Measurements from ENCODE around the gene EVI2B. TPM values are rescaled to one million over a fixed set of nuclear protein-coding genes. Genes with fewer than 3 reads are reported as not detected.

The EVI2B gene
- total RNA-seq, 1 donor from 2014 or later = not detected

DNA sequence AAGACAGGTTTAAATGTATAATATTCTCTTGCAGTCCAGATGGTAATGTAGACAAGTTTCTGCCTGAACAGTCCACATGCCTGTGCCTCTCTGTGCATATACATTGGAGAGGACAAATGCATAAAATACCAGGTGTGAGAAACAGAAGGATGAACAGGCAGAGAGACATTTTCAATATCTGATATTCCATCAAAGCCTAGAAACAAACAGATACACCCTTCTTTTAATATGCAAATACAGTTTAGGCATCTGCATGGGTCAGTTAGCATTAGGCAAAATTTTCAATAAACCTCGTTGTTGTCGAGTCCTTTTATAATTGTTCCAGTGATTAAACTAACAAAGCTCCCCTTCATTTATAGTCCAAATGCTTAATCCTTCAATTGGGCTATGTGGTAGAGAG lies 17.7 kb downstream of the EVI2B start:
- TF ChIP-seq, protein P1, sequence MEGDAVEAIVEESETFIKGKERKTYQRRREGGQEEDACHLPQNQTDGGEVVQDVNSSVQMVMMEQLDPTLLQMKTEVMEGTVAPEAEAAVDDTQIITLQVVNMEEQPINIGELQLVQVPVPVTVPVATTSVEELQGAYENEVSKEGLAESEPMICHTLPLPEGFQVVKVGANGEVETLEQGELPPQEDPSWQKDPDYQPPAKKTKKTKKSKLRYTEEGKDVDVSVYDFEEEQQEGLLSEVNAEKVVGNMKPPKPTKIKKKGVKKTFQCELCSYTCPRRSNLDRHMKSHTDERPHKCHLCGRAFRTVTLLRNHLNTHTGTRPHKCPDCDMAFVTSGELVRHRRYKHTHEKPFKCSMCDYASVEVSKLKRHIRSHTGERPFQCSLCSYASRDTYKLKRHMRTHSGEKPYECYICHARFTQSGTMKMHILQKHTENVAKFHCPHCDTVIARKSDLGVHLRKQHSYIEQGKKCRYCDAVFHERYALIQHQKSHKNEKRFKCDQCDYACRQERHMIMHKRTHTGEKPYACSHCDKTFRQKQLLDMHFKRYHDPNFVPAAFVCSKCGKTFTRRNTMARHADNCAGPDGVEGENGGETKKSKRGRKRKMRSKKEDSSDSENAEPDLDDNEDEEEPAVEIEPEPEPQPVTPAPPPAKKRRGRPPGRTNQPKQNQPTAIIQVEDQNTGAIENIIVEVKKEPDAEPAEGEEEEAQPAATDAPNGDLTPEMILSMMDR (IDR thresholded peaks at IDR 0.05; ENCODE audit: insufficient read depth, low read length, poor library complexity, severe bottlenecking) = no peak
- Histone ChIP-seq H3K36me3 (ENCODE audit: control insufficient read depth, insufficient read depth, low read length) (no peaks in the 10 kb centered on the region), H3K27me3 (ENCODE audit: control insufficient read depth, insufficient read depth, low read length) (no peaks in the 10 kb centered on the region), H3K4me3 (ENCODE audit: low read depth, low read length) (no peak overlapping the region)
- no peak for DNase-seq (ENCODE audit: low read depth)

- DNase-seq (ENCODE audit: low read depth) = no peak
- no peaks in the 10 kb centered on the region for H3K27me3 ChIP-seq (ENCODE audit: control insufficient read depth, insufficient read depth, low read length)
- TF ChIP-seq, protein P1 (IDR thresholded peaks at IDR 0.05; ENCODE audit: insufficient read depth, low read length, poor library complexity, severe bottlenecking) = no peak
Observed at GRCh38 chr17:31295489-31295871, 18.4 kb downstream of the EVI2B start.

GRCh38 chr17:31294820-31295488 lies 18.9 kb downstream of the EVI2B start:
- DNase-seq (ENCODE audit: low read depth) = no peak
- no peaks in the 10 kb centered on the region for H3K27me3 ChIP-seq (ENCODE audit: control insufficient read depth, insufficient read depth, low read length)
- H3K36me3 ChIP-seq (ENCODE audit: control insufficient read depth, insufficient read depth, low read length) = no peaks in the 10 kb centered on the region
- no peak overlapping the region for H3K4me3 ChIP-seq (ENCODE audit: low read depth, low read length)
- TF ChIP-seq, protein P1 (IDR thresholded peaks at IDR 0.05; ENCODE audit: insufficient read depth, low read length, poor library complexity, severe bottlenecking) = no peak

More at GRCh38 chr17:31295489-31295871, 18.4 kb downstream of the EVI2B start:
- no peaks in the 10 kb centered on the region for H3K36me3 ChIP-seq (ENCODE audit: control insufficient read depth, insufficient read depth, low read length)
- H3K4me3 ChIP-seq (ENCODE audit: low read depth, low read length) = no peak overlapping the region

DNA sequence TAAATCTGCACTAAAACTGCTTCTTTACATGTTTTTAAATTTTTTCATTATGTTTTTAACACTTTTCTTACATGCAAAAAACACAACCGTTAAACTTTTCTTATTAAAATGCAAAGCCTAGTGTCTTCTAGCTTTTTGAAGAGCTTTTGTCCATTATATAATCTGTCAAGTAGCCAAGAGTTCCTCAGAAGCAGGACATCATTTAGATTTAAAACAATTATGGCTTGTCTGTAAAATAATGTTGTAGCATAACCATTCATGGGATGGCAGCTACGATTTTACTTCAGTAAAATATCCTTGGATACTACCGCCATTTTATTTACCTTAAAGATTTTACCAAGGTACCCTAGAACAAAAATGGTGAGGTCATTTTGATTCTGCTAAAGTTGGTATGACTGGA lies 19.6 kb downstream of the EVI2B start:
- Histone ChIP-seq H3K4me3 (ENCODE audit: low read depth, low read length) (no peak overlapping the region), H3K27me3 (ENCODE audit: control insufficient read depth, insufficient read depth, low read length) (no peaks in the 10 kb centered on the region), H3K36me3 (ENCODE audit: control insufficient read depth, insufficient read depth, low read length) (no peaks in the 10 kb centered on the region)
- DNase-seq (ENCODE audit: low read depth) = no peak
- TF ChIP-seq, protein P1 (IDR thresholded peaks at IDR 0.05; ENCODE audit: insufficient read depth, low read length, poor library complexity, severe bottlenecking) = no peak

DNA sequence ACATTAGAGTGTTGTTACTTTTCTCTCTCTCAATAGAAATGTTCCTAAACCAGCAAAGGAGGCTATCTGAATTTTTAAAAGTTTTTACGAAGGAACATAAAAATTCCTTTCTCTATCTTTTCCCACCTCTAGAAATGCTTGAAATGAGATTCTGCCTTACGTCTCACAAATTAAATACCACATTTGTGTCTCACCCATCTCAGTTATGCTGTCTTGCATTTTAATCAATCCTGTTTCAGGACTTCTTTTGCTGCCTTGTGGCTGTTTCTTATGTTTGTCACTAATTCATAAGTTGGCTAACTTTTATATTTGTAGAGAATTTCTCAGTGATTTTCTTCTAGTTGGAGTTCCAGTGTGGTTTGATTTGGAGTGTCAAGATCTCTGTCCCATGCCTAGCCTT lies 20.3 kb downstream of the EVI2B start:
- Histone ChIP-seq H3K36me3 (ENCODE audit: control insufficient read depth, insufficient read depth, low read length) (no peaks in the 10 kb centered on the region), H3K27me3 (ENCODE audit: control insufficient read depth, insufficient read depth, low read length) (no peaks in the 10 kb centered on the region), H3K4me3 (ENCODE audit: low read depth, low read length) (no peak overlapping the region)
- DNase-seq (ENCODE audit: low read depth) = no peak
- TF ChIP-seq, protein P1 (IDR thresholded peaks at IDR 0.05; ENCODE audit: insufficient read depth, low read length, poor library complexity, severe bottlenecking) = no peak

DNA sequence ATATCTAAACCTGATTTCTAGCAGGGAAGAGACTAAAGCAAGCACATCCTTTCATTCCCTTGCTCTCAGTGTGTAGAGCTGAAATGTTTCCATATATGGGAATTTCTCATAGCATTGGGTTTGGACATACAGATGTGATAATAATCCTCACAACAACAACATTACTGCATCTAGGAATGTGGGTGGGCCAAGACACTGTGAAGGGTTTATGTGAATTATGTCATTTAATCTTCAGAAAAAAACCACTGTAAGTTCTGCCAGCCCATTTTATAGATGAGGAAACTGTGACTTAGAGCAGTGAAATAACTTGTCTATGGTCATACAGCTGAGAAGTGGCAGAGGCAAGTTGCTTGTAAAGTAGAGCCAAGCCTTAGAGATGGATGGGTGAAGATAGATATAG lies 22.0 kb downstream of the EVI2B start:
- TF ChIP-seq, protein P1 (IDR thresholded peaks at IDR 0.05; ENCODE audit: insufficient read depth, low read length, poor library complexity, severe bottlenecking) = no peak

More for the DNA sequence above, 22.0 kb downstream of the EVI2B start:
- DNase-seq (ENCODE audit: low read depth) = no peak
- H3K4me3 ChIP-seq (ENCODE audit: low read depth, low read length) = no peak overlapping the region
- H3K36me3 ChIP-seq (ENCODE audit: control insufficient read depth, insufficient read depth, low read length) = no peaks in the 10 kb centered on the region
- no peaks in the 10 kb centered on the region for H3K27me3 ChIP-seq (ENCODE audit: control insufficient read depth, insufficient read depth, low read length)
